ENCODE data around the gene INTS15. TPM values are rescaled to one million over a fixed set of nuclear protein-coding genes. Genes with fewer than 3 reads are reported as not detected.
A peak's percentile ranks its signal among the peaks of the same experiment; 100 is the strongest.

INTS15 gene
- total and polyA plus RNA-seq, 9 of the 15 experiments (the other 6 are each of a cell fraction or from before 2014, with no cell fraction given), result 0.52 to 28.9 (median 11.6) TPM

DNA sequence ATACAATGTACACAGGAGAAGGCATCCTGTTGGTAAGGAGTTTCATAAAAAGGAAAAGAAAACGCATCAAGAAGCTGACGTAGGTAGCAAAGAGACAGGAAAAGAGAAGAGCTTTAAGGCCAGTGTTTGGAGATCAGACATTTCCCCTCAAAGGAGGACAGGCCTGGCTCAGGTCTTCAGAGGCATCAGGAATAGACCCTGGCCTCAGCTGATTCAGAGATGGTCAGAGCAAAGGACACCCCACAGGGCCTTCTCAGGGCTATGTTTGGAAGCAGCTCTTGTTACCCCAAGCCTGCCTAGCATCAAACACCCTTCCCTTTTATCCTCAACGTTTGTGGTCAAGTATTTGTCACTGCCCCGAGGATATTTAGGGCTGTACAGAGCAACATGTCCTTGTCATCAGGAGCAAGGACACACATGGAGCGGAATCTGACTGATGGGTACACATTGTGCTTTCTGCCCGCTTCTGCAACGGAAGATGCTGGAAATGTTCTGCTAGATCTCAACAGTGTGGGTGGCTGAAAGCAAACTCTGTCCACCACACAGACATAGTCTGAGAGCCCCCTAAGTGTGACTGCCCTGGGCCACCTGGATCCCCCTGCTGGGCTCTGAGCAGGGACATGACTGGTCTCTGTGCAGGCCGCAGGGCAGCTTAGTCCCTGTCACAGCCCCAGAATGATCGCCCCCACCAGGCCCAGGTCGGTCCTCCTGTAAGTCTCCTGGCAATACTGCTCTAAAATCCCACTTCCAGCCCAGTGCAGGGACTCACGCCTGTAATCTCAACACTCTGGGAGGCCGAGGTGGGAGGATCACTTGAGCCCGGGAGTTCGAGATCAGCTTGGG, 13.6 kb upstream of the INTS15 start (continued):
- TF ChIP-seq, protein P1, sequence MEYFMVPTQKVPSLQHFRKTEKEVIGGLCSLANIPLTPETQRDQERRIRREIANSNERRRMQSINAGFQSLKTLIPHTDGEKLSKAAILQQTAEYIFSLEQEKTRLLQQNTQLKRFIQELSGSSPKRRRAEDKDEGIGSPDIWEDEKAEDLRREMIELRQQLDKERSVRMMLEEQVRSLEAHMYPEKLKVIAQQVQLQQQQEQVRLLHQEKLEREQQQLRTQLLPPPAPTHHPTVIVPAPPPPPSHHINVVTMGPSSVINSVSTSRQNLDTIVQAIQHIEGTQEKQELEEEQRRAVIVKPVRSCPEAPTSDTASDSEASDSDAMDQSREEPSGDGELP (CRISPR knock-in tag; IDR thresholded peaks at IDR 0.05; ENCODE audit: borderline replicate concordance), result peak; percentile 32; the same call in 1 of the 2 replicates
- no peak for TF ChIP-seq FOS (IDR thresholded peaks at IDR 0.05; ENCODE audit: extremely low read depth, insufficient read length)
- peak; percentile 31; the same call in 1 of the 2 replicates for TF ChIP-seq ZBTB7A (IDR thresholded peaks at IDR 0.05; ENCODE audit: borderline replicate concordance, control insufficient read depth, low read depth, low read length)
- TF ChIP-seq KDM5B (IDR thresholded peaks at IDR 0.05; ENCODE audit: insufficient replicate concordance, low read depth, low read length), result peak; percentile 54
- 0 out of 2 replicates have a peak, but pooled peaks have one; percentile 69 for TF ChIP-seq ZNF384 (IDR thresholded peaks at IDR 0.05; ENCODE audit: low read depth, low read length)
- no peak for TF ChIP-seq GATAD2B (IDR thresholded peaks at IDR 0.05; ENCODE audit: borderline replicate concordance)
- TF ChIP-seq HDGF (IDR thresholded peaks at IDR 0.05), result no peak
- peak; percentile 54 for TF ChIP-seq CHD1 (IDR thresholded peaks at IDR 0.05; ENCODE audit: low read length)
- TF ChIP-seq EWSR1 (IDR thresholded peaks at IDR 0.05; ENCODE audit: borderline replicate concordance, low read depth, partially characterized antibody), result no peak

Measured in K562 (cell line).